ENCODE results near the gene C16orf82. TPM values are rescaled to one million over a fixed set of nuclear protein-coding genes. Genes with fewer than 3 reads are reported as not detected.

The C16orf82 gene
- total and polyA plus RNA-seq, 4 donors, result not detected

- Histone ChIP-seq H3K27ac (ENCODE audit: low read depth in 1 of 2, low read length in 2 of 2) (no peak overlapping the region), H3K9me3 (ENCODE audit: control insufficient read depth in 4 of 4, low read length in 3 of 4) (no peaks in the 10 kb centered on the region), H3K27me3 (ENCODE audit: control insufficient read depth in 4 of 4, insufficient read depth in 4 of 4, low read length in 3 of 4) (peaks cover 0 to 7% (median 1%) of the 10 kb centered on the region in 4 donors), H3K36me3 (ENCODE audit: control insufficient read depth in 4 of 4, insufficient read depth in 3 of 4, low read depth in 1 of 4, low read length in 3 of 4) (no peaks in the 10 kb centered on the region), H3K4me3 (ENCODE audit: low read depth in 1 of 3, low read length in 3 of 3) (no peak overlapping the region), H3K9ac (ENCODE audit: low read depth in 1 of 2, low read length in 2 of 2) (no peak overlapping the region), H3K4me1 (ENCODE audit: control insufficient read depth in 4 of 4, insufficient read depth in 4 of 4, low read length in 3 of 4) (no peaks in the 10 kb centered on the region)
- 88% methylated on average over 16 of the region's 16 CpGs for WGBS
- no peak for TF ChIP-seq REST (IDR thresholded peaks at IDR 0.05)
- no peak for TF ChIP-seq RXRA (IDR thresholded peaks at IDR 0.05)
- no peak for TF ChIP-seq HNF4A (conservative IDR thresholded peaks at IDR 0.05)
- no peak for TF ChIP-seq RAD21 (IDR thresholded peaks at IDR 0.05)
- no peak for TF ChIP-seq JUND (IDR thresholded peaks at IDR 0.05)
- TF ChIP-seq CTCF (IDR thresholded peaks at IDR 0.05; ENCODE audit: low read depth, low read length, missing input control), result no peak
- no peak for TF ChIP-seq SP1 (IDR thresholded peaks at IDR 0.05)
- no peak for TF ChIP-seq HNF4G (IDR thresholded peaks at IDR 0.05)
- TF ChIP-seq YY1 (IDR thresholded peaks at IDR 0.05), result no peak
- TF ChIP-seq NR2F2 (IDR thresholded peaks at IDR 0.05), result no peak
- no peak for TF ChIP-seq TAF1 (conservative IDR thresholded peaks at IDR 0.05)
- no peak for TF ChIP-seq GABPA (IDR thresholded peaks at IDR 0.05 in 1 of 2, conservative IDR thresholded peaks at IDR 0.05 in 1 of 2)
- no peak for TF ChIP-seq FOXA1 (IDR thresholded peaks at IDR 0.05)
- no peak for TF ChIP-seq ZBTB33 (IDR thresholded peaks at IDR 0.05)
- no peak for TF ChIP-seq ATF3 (IDR thresholded peaks at IDR 0.05)
- no peak for TF ChIP-seq MAX (IDR thresholded peaks at IDR 0.05)
- no peak for TF ChIP-seq EGR1 (IDR thresholded peaks at IDR 0.05; ENCODE audit: low read depth in 2 of 2)
- no peak for TF ChIP-seq FOXA2 (IDR thresholded peaks at IDR 0.05)
- no peak for DNase-seq (ENCODE audit: low spot score)
Observed at GRCh38 chr16:27052007-27052406, 14.7 kb upstream of the C16orf82 start.
